Measurements from ENCODE around the gene NFATC2. TPM values are rescaled to one million over a fixed set of nuclear protein-coding genes. Genes with fewer than 3 reads are reported as not detected.

Gene NFATC2
- total RNA-seq, 2 donors from 2014 or later = 29.4 to 41.1 TPM

- Mint-ChIP-seq H3K4me3 (no peak overlapping the region), H3K27me3 (no peaks in the 10 kb centered on the region), H3K9me3 (no peaks in the 10 kb centered on the region), H3K27ac (peak overlapping the region; percentile 85), H3K36me3 (ENCODE audit: low read depth) (peaks cover 97% of the 10 kb centered on the region), H3K4me1 (peaks cover 49% of the 10 kb centered on the region)
- no peak for ATAC-seq (replicated peaks)
Observed at GRCh38 chr20:51508158-51508557, 34.4 kb downstream of the NFATC2 start.

GRCh38 chr20:51507216-51508036 lies 35.1 kb downstream of the NFATC2 start:
- Mint-ChIP-seq H3K27me3 (no peaks in the 10 kb centered on the region), H3K9me3 (no peaks in the 10 kb centered on the region), H3K36me3 (ENCODE audit: low read depth) (peaks cover 93% of the 10 kb centered on the region), H3K4me3 (no peak overlapping the region), H3K27ac (peak overlapping the region; percentile 85), H3K4me1 (peaks cover 45% of the 10 kb centered on the region)
- no peak for ATAC-seq (replicated peaks)

- no peak overlapping the region for H3K27ac Mint-ChIP-seq
- peaks cover 38% of the 10 kb centered on the region for H3K4me1 Mint-ChIP-seq
- H3K36me3 Mint-ChIP-seq (ENCODE audit: low read depth) = peaks cover 86% of the 10 kb centered on the region
Observed at GRCh38 chr20:51506527-51507215, 35.8 kb downstream of the NFATC2 start.

GRCh38 chr20:51505566-51505965 lies 37.0 kb downstream of the NFATC2 start:
- H3K9me3 Mint-ChIP-seq = no peaks in the 10 kb centered on the region
- peaks cover 74% of the 10 kb centered on the region for H3K36me3 Mint-ChIP-seq (ENCODE audit: low read depth)
- H3K4me1 Mint-ChIP-seq = peaks cover 33% of the 10 kb centered on the region
- ATAC-seq (replicated peaks) = no peak
- no peaks in the 10 kb centered on the region for H3K27me3 Mint-ChIP-seq
- no peak overlapping the region for H3K27ac Mint-ChIP-seq
- H3K4me3 Mint-ChIP-seq = no peak overlapping the region

More at GRCh38 chr20:51506527-51507215, 35.8 kb downstream of the NFATC2 start:
- no peaks in the 10 kb centered on the region for H3K27me3 Mint-ChIP-seq
- no peak for ATAC-seq (replicated peaks)
- H3K4me3 Mint-ChIP-seq = no peak overlapping the region
- no peaks in the 10 kb centered on the region for H3K9me3 Mint-ChIP-seq

- Mint-ChIP-seq H3K4me1 (peaks cover 38% of the 10 kb centered on the region), H3K9me3 (no peaks in the 10 kb centered on the region), H3K27ac (no peak overlapping the region), H3K36me3 (ENCODE audit: low read depth) (peaks cover 71% of the 10 kb centered on the region), H3K4me3 (no peak overlapping the region), H3K27me3 (no peaks in the 10 kb centered on the region)
- no peak for ATAC-seq (replicated peaks)
Observed at GRCh38 chr20:51503376-51503775, 39.1 kb downstream of the NFATC2 start.

GRCh38 chr20:51500936-51501335 lies 41.6 kb downstream of the NFATC2 start:
- peak; percentile 38 for ATAC-seq (replicated peaks)
- H3K27me3 Mint-ChIP-seq = no peaks in the 10 kb centered on the region
- H3K9me3 Mint-ChIP-seq = no peaks in the 10 kb centered on the region
- H3K4me3 Mint-ChIP-seq = peak overlapping the region; percentile 77
- peaks cover 71% of the 10 kb centered on the region for H3K36me3 Mint-ChIP-seq (ENCODE audit: low read depth)
- peak overlapping the region; percentile 88 for H3K27ac Mint-ChIP-seq
- peaks cover 51% of the 10 kb centered on the region for H3K4me1 Mint-ChIP-seq

- H3K9me3 Mint-ChIP-seq = no peaks in the 10 kb centered on the region
Observed at GRCh38 chr20:51500311-51500710, 42.2 kb downstream of the NFATC2 start.

GRCh38 chr20:51498765-51499540 lies 43.6 kb downstream of the NFATC2 start:
- H3K4me3 Mint-ChIP-seq = peak overlapping the region; percentile 77
- peak overlapping the region; percentile 88 for H3K27ac Mint-ChIP-seq
- no peaks in the 10 kb centered on the region for H3K9me3 Mint-ChIP-seq
- peaks cover 65% of the 10 kb centered on the region for H3K4me1 Mint-ChIP-seq
- H3K36me3 Mint-ChIP-seq (ENCODE audit: low read depth) = peaks cover 72% of the 10 kb centered on the region
- H3K27me3 Mint-ChIP-seq = no peaks in the 10 kb centered on the region
- ATAC-seq (replicated peaks) = no peak

More at GRCh38 chr20:51500311-51500710, 42.2 kb downstream of the NFATC2 start:
- peaks cover 57% of the 10 kb centered on the region for H3K4me1 Mint-ChIP-seq
- H3K4me3 Mint-ChIP-seq = peak overlapping the region; percentile 77
- no peaks in the 10 kb centered on the region for H3K27me3 Mint-ChIP-seq
- ATAC-seq (replicated peaks) = peak; percentile 81
- peak overlapping the region; percentile 88 for H3K27ac Mint-ChIP-seq
- H3K36me3 Mint-ChIP-seq (ENCODE audit: low read depth) = peaks cover 71% of the 10 kb centered on the region

GRCh38 chr20:51497542-51498467 lies 44.7 kb downstream of the NFATC2 start:
- Mint-ChIP-seq H3K27ac (peak overlapping the region; percentile 88), H3K27me3 (no peaks in the 10 kb centered on the region), H3K9me3 (no peaks in the 10 kb centered on the region), H3K4me1 (peaks cover 69% of the 10 kb centered on the region), H3K36me3 (ENCODE audit: low read depth) (peaks cover 72% of the 10 kb centered on the region), H3K4me3 (peak overlapping the region; percentile 77)
- ATAC-seq (replicated peaks) = peak; percentile 42

GRCh38 chr20:51496964-51497363 lies 45.6 kb downstream of the NFATC2 start:
- Mint-ChIP-seq H3K4me3 (peak overlapping the region; percentile 77), H3K4me1 (peaks cover 73% of the 10 kb centered on the region), H3K27ac (peak overlapping the region; percentile 88), H3K9me3 (no peaks in the 10 kb centered on the region), H3K36me3 (ENCODE audit: low read depth) (peaks cover 80% of the 10 kb centered on the region), H3K27me3 (no peaks in the 10 kb centered on the region)
- ATAC-seq (replicated peaks) = no peak

GRCh38 chr20:51495921-51496545 lies 46.5 kb downstream of the NFATC2 start:
- peaks cover 75% of the 10 kb centered on the region for H3K4me1 Mint-ChIP-seq
- no peaks in the 10 kb centered on the region for H3K27me3 Mint-ChIP-seq
- no peaks in the 10 kb centered on the region for H3K9me3 Mint-ChIP-seq
- H3K27ac Mint-ChIP-seq = peak overlapping the region; percentile 82
- peaks cover 88% of the 10 kb centered on the region for H3K36me3 Mint-ChIP-seq (ENCODE audit: low read depth)
- no peak for ATAC-seq (replicated peaks)
- H3K4me3 Mint-ChIP-seq = peak overlapping the region; percentile 77

GRCh38 chr20:51495291-51495690 lies 47.2 kb downstream of the NFATC2 start:
- H3K4me3 Mint-ChIP-seq = peak overlapping the region; percentile 77
- peak overlapping the region; percentile 82 for H3K27ac Mint-ChIP-seq
- H3K4me1 Mint-ChIP-seq = peaks cover 73% of the 10 kb centered on the region
- no peaks in the 10 kb centered on the region for H3K9me3 Mint-ChIP-seq
- H3K27me3 Mint-ChIP-seq = no peaks in the 10 kb centered on the region
- ATAC-seq (replicated peaks) = no peak
- H3K36me3 Mint-ChIP-seq (ENCODE audit: low read depth) = peaks cover 95% of the 10 kb centered on the region

All from activated T-helper 17 cell treated with anti-CD3 and anti-CD28 coated beads, Interleukin-2, amount 50 U/mL, for 72 hours (primary cell).